Body of pancreas (tissue), 4 donors: ENCODE data around the gene FBXO41. TPM values are rescaled to one million over a fixed set of nuclear protein-coding genes. Genes with fewer than 3 reads are reported as not detected.

Source experiments
- ATAC-seq: fragments of 150-250 bp; one replicate; pipeline ENCODE4 v1.9.1; 2016
- DNase-seq, 4 donors: peaks; one replicate each; pipeline ENCODE4 v3.0.0-alpha.2; 2019
- H3K27ac ChIP-seq, 4 donors: fragments of 200-600 bp; sonication (generic); 1 replicate in 3 of 4; 2 replicates in 1 of 4; pipeline versions ENCODE4 v1.5.1 to v1.6.1; 2016 to 2019; ENCODE audit warnings: mild to moderate bottlenecking in 1 of 4, mixed read lengths in 1 of 4, moderate library complexity in 1 of 4
- H3K27me3 ChIP-seq, 2 donors: fragments of 200-600 bp; sonication (generic); one replicate each; pipeline ENCODE4 v1.6.0; 2016; ENCODE audit warnings: mild to moderate bottlenecking in 1 of 2
- H3K36me3 ChIP-seq, 2 donors: fragments of 200-600 bp; sonication (generic); replicated peaks in 1 of 2; 2 replicates each; pipeline ENCODE4 v1.5.1; 2016; ENCODE audit warnings: low read depth in 2 of 2; ENCODE audit not compliant: insufficient read depth in 1 of 2
- H3K4me1 ChIP-seq: fragments of 200-600 bp; sonication (generic); one replicate; pipeline ENCODE4 v1.6.0; 2016
- H3K4me3 ChIP-seq, 2 donors: fragments of 200-600 bp; sonication (generic); 1 replicate in 1 of 2; 2 replicates in 1 of 2; pipeline ENCODE4 v1.5.1; 2016 to 2019
- H3K9me3 ChIP-seq, 3 donors: fragments of 200-600 bp; sonication (generic); 1 replicate in 2 of 3; 2 replicates in 1 of 3; pipeline ENCODE4 v1.5.1; 2016
- CTCF ChIP-seq, 7 experiments: fragments of 450-650 bp in 4 of 7; fragments of 200-600 bp in 3 of 7; sonication (generic) in 3 of 7; IDR thresholded peaks; one replicate each; pipeline ENCODE4 v1.5.1; 2016 to 2019; ENCODE audit warnings: antibody characterized with exemption in 7 of 7
- POLR2A ChIP-seq, 3 donors: fragments of 450-650 bp; IDR thresholded peaks; one replicate each; pipeline ENCODE4 v1.6.1; 2016; ENCODE audit warnings: antibody characterized with exemption in 3 of 3, mild to moderate bottlenecking in 2 of 3
- WGBS, 2 donors: methylation state at CpG; one replicate each; pipeline ENCODE4 v1.1.5; 2017; 5-methylcytosine and 5-hydroxymethylcytosine counted together
- intact Hi-C: fragments of 100-400 bp; cut with DNase I; formaldehyde crosslinking; loops from one replicate; pipeline ENCODE4 v1.15.1; 2023
- total RNA-seq, 2 donors: library from RNA; depleted of rRNA; stranded (reverse); fragments of >200 nt; gene quantifications; one replicate each; pipeline ENCODE4 v1.1.0, GENCODE V29; 2016

FBXO41 gene
- total RNA-seq, 2 donors from 2014 or later, result 4.3 to 11.2 TPM

- peak in 3 of 4 donors; percentile 30 to 32 (median 30) for DNase-seq
- 72 to 76% methylated on average over 5 to 10 of the region's 10 CpGs for WGBS, 2 donors
Measured at GRCh38 chr2:73257425-73258125, 26.7 kb downstream of the FBXO41 start.

GRCh38 chr2:73257021-73257420 lies 27.3 kb downstream of the FBXO41 start:
- WGBS, 2 donors, result 96 to 97% methylated on average over 2 of the region's 2 CpGs
- no peak for ATAC-seq

More at GRCh38 chr2:73257425-73258125, 26.7 kb downstream of the FBXO41 start:
- TF ChIP-seq POLR2A (IDR thresholded peaks at IDR 0.05) (no peak), CTCF (IDR thresholded peaks at IDR 0.05) (no peak)
- Histone ChIP-seq H3K9me3 (no peaks in the 10 kb centered on the region), H3K36me3 (peaks cover 0 to 4% of the 10 kb centered on the region in 2 donors), H3K4me3 (no peak overlapping the region), H3K4me1 (no peaks in the 10 kb centered on the region), H3K27ac (no peak overlapping the region), H3K27me3 (no peaks in the 10 kb centered on the region)
- no peak for ATAC-seq
- intact Hi-C loops, result no loop called here

DNA sequence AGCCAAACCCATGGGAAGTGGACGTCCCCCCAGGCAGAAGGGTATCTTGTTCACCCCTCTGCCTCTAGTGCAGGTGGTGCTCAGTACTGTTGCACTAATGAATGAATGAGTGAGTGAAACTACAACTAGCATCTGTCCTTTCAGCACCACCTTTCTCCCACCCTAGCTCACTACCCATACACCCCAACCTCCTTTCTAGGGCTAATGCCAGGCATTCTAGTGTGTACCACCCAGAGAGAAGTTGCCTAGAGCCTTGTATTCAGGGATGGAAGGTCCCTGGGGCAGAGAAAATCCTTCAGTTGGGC lies 27.7 kb downstream of the FBXO41 start:
- TF ChIP-seq POLR2A (IDR thresholded peaks at IDR 0.05) (no peak), CTCF (IDR thresholded peaks at IDR 0.05) (no peak)
- Histone ChIP-seq H3K4me3 (no peak overlapping the region), H3K36me3 (peaks cover 0 to 5% of the 10 kb centered on the region in 2 donors), H3K4me1 (no peaks in the 10 kb centered on the region), H3K27ac (no peak overlapping the region), H3K9me3 (no peaks in the 10 kb centered on the region), H3K27me3 (no peaks in the 10 kb centered on the region)
- ATAC-seq (no peak), DNase-seq (no peak)
- intact Hi-C loops, result no loop called here
- 20 to 31% methylated on average over 1 of the region's 1 CpG for WGBS, 2 donors

More at GRCh38 chr2:73257021-73257420, 27.3 kb downstream of the FBXO41 start:
- intact Hi-C loops, result no loop called here
- H3K27ac ChIP-seq, result no peak overlapping the region
- DNase-seq, result no peak
- TF ChIP-seq POLR2A (IDR thresholded peaks at IDR 0.05) (no peak), CTCF (IDR thresholded peaks at IDR 0.05) (no peak)
- no peaks in the 10 kb centered on the region for H3K9me3 ChIP-seq
- peaks cover 0 to 5% of the 10 kb centered on the region in 2 donors for H3K36me3 ChIP-seq
- H3K4me3 ChIP-seq, result no peak overlapping the region
- H3K27me3 ChIP-seq, result no peaks in the 10 kb centered on the region
- H3K4me1 ChIP-seq, result no peaks in the 10 kb centered on the region

- Histone ChIP-seq H3K27me3 (no peaks in the 10 kb centered on the region), H3K27ac (no peak overlapping the region), H3K4me3 (no peak overlapping the region), H3K4me1 (peaks cover 1% of the 10 kb centered on the region), H3K36me3 (peaks cover 0 to 5% of the 10 kb centered on the region in 2 donors), H3K9me3 (no peaks in the 10 kb centered on the region)
- 67 to 69% methylated on average over 5 of the region's 5 CpGs for WGBS, 2 donors
- TF ChIP-seq POLR2A (IDR thresholded peaks at IDR 0.05) (no peak), CTCF (IDR thresholded peaks at IDR 0.05) (no peak)
- ATAC-seq, result no peak
- intact Hi-C loops, result no loop called here
- no peak for DNase-seq
Measured at GRCh38 chr2:73255907-73256617, 28.2 kb downstream of the FBXO41 start.
